ENCODE results near the gene TSPEAR. TPM values are rescaled to one million over a fixed set of nuclear protein-coding genes. Genes with fewer than 3 reads are reported as not detected.
"Not testable (repeated sequence)": the region's sequence is repeated elsewhere in the genome, so short reads cannot be mapped to it uniquely, and the experiment has no call there.

The TSPEAR gene
- total RNA-seq, 3 donors from 2014 or later (not counting 1 experiment from before 2014, with no cell fraction given): not detected

GRCh38 chr21:44583089-44583799 lies 128.1 kb downstream of the TSPEAR start:
- Histone ChIP-seq H3K36me3 (ENCODE audit: control insufficient read depth, insufficient read depth, low read length) (no peaks in the 10 kb centered on the region), H3K4me1 (ENCODE audit: control insufficient read depth, insufficient read depth, low read length) (no peaks in the 10 kb centered on the region), H3K27ac (ENCODE audit: low read length) (no peak overlapping the region), H3K9me3 (ENCODE audit: control insufficient read depth, insufficient read depth, low read length) (peaks cover 5% of the 10 kb centered on the region), H3K4me3 (ENCODE audit: low read length) (no peak overlapping the region), H3K27me3 (ENCODE audit: control insufficient read depth, insufficient read depth, low read length) (no peaks in the 10 kb centered on the region)
- intact Hi-C loops (cut with micrococcal nuclease): no loop called here
- 63% methylated on average over 11 of the region's 11 CpGs for WGBS (ENCODE audit: insufficient coverage)
- H3K4me3 Mint-ChIP-seq: no peak overlapping the region
- H3K4me1 Mint-ChIP-seq: peaks cover 5% of the 10 kb centered on the region in 2 donors
- H3K27me3 Mint-ChIP-seq (ENCODE audit: low read depth in 2 of 2): peaks cover 63 to 68% of the 10 kb centered on the region in 2 donors
- DNase-seq (no peak), ATAC-seq (no peak)
- no peak overlapping the region for H3K27ac Mint-ChIP-seq
- H3K9me3 Mint-ChIP-seq: peaks cover 2 to 15% of the 10 kb centered on the region in 2 donors
- H3K36me3 Mint-ChIP-seq: peaks cover 12% of the 10 kb centered on the region
- no peak for TF ChIP-seq CTCF (IDR thresholded peaks at IDR 0.05)

DNA sequence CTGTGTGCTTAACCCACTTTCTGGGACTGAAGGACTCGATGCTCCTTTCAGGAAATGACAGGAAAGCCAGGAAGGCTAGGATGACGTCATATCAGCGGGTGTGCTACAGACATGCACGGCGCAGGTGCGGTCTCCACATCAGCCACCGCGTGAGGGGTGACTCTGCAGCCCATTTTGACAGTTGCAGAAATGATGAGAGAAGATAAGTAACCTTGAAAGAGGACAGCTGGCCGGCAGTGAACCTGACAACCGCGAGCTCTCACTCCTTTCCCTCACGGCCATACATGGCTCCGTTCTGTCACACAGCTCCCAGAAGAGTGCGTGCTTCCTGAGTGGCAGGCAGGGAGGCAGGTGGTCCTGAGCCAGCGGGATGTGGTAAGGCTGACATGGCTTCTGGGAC lies 129.3 kb downstream of the TSPEAR start:
- no peak for ATAC-seq
- no peak for DNase-seq
- Mint-ChIP-seq H3K9me3 (peaks cover 2 to 18% of the 10 kb centered on the region in 2 donors), H3K36me3 (peaks cover 12% of the 10 kb centered on the region), H3K4me1 (peaks cover 5% of the 10 kb centered on the region in 2 donors), H3K4me3 (no peak overlapping the region), H3K27ac (no peak overlapping the region), H3K27me3 (ENCODE audit: low read depth in 2 of 2) (peaks cover 61% of the 10 kb centered on the region in 2 donors)
- no peaks in the 10 kb centered on the region for H3K27me3 ChIP-seq (ENCODE audit: control insufficient read depth, insufficient read depth, low read length)
- H3K9me3 ChIP-seq (ENCODE audit: control insufficient read depth, insufficient read depth, low read length): peaks cover 7% of the 10 kb centered on the region
- no peak overlapping the region for H3K4me3 ChIP-seq (ENCODE audit: low read length)
- H3K36me3 ChIP-seq (ENCODE audit: control insufficient read depth, insufficient read depth, low read length): no peaks in the 10 kb centered on the region
- 80% methylated on average over 15 of the region's 15 CpGs for WGBS (ENCODE audit: insufficient coverage)
- no peaks in the 10 kb centered on the region for H3K4me1 ChIP-seq (ENCODE audit: control insufficient read depth, insufficient read depth, low read length)
- no peak overlapping the region for H3K27ac ChIP-seq (ENCODE audit: low read length)
- TF ChIP-seq CTCF (IDR thresholded peaks at IDR 0.05): no peak
- intact Hi-C loops (cut with micrococcal nuclease): no loop called here

GRCh38 chr21:44581158-44581557 lies 130.2 kb downstream of the TSPEAR start:
- DNase-seq: no peak
- H3K27ac ChIP-seq (ENCODE audit: low read length): no peak overlapping the region
- 75% methylated on average over 1 of the region's 3 CpGs for WGBS (ENCODE audit: insufficient coverage)
- no peak overlapping the region for H3K27ac Mint-ChIP-seq
- H3K9me3 Mint-ChIP-seq: peaks cover 2 to 18% of the 10 kb centered on the region in 2 donors
- no peak for TF ChIP-seq CTCF (IDR thresholded peaks at IDR 0.05)
- H3K9me3 ChIP-seq (ENCODE audit: control insufficient read depth, insufficient read depth, low read length): peaks cover 7% of the 10 kb centered on the region
- H3K36me3 ChIP-seq (ENCODE audit: control insufficient read depth, insufficient read depth, low read length): no peaks in the 10 kb centered on the region
- H3K36me3 Mint-ChIP-seq: peaks cover 18% of the 10 kb centered on the region
- H3K27me3 ChIP-seq (ENCODE audit: control insufficient read depth, insufficient read depth, low read length): no peaks in the 10 kb centered on the region
- no peak for ATAC-seq
- intact Hi-C loops (cut with micrococcal nuclease): no loop called here
- no peaks in the 10 kb centered on the region for H3K4me1 ChIP-seq (ENCODE audit: control insufficient read depth, insufficient read depth, low read length)
- H3K4me1 Mint-ChIP-seq: peaks cover 5% of the 10 kb centered on the region in 2 donors
- H3K27me3 Mint-ChIP-seq (ENCODE audit: low read depth in 2 of 2): peaks cover 52% of the 10 kb centered on the region in 2 donors
- no peak overlapping the region for H3K4me3 ChIP-seq (ENCODE audit: low read length)
- no peak overlapping the region for H3K4me3 Mint-ChIP-seq

DNA sequence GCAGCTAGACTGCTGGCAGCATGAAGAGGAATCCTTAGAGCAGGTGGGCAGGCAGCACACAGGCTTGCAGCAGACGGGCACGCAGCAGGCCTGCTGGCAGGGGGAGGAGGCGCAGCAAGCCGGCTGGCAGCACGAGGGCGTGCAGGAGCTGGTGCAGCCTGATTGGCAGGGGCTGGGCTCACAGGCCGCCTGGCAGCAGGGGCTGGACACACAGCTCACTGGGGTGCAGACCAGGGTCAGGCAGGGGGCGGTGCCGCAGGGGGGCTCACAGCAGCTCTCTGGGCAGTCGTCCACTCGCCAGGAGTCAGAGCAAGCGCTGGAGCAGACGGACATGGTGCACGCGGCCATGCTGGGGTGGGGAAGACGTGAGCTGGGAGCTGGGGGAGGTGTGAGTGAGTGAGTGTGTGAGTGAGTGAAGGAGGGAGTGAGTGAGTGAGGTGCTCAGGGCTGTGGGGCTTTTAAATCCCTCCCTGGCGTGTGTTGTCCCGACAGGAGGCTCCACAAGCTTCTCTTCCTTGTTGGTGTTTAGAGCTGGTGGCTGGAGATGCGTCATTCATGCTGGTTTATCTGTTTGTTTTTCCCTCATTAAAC lies 131.0 kb downstream of the TSPEAR start, which contains the start of gene KRTAP10-5:
TSS of gene KRTAP10-5 (minus strand) at position 374 of the 591 bp plus-strand sequence. CDS start at position 348, 26 bp downstream.
- intact Hi-C loops (cut with micrococcal nuclease); H3K9me3 ChIP-seq (ENCODE audit: control insufficient read depth, insufficient read depth, low read length): not testable (repeated sequence)

More for the DNA sequence above, 131.0 kb downstream of the TSPEAR start, which contains the start of gene KRTAP10-5:
- not testable (repeated sequence) for ATAC-seq; H3K27ac Mint-ChIP-seq; H3K27ac ChIP-seq (ENCODE audit: low read length); H3K4me1 Mint-ChIP-seq; H3K27me3 ChIP-seq (ENCODE audit: control insufficient read depth, insufficient read depth, low read length); DNase-seq; H3K36me3 ChIP-seq (ENCODE audit: control insufficient read depth, insufficient read depth, low read length); H3K4me3 ChIP-seq (ENCODE audit: low read length); H3K4me1 ChIP-seq (ENCODE audit: control insufficient read depth, insufficient read depth, low read length); H3K4me3 Mint-ChIP-seq
- peaks cover 2 to 18% of the 10 kb centered on the region in 2 donors for H3K9me3 Mint-ChIP-seq
- H3K27me3 Mint-ChIP-seq (ENCODE audit: low read depth in 2 of 2): peaks cover 47 to 51% of the 10 kb centered on the region in 2 donors
- 56% methylated on average over 19 of the region's 19 CpGs for WGBS (ENCODE audit: insufficient coverage)
- H3K36me3 Mint-ChIP-seq: peaks cover 18% of the 10 kb centered on the region
